Stimulated activated CD8-positive, alpha-beta memory T cell treated with anti-CD3 and anti-CD28 coated beads, Interleukin-15, amount 100 ng/mL, for 24 hours (primary cell): ENCODE results near the gene MCM3AP.
"Not testable (repeated sequence)": the region's sequence is repeated elsewhere in the genome, so short reads cannot be mapped to it uniquely, and the experiment has no call there.

Source experiments
- DNase-seq: peaks from one replicate; pipeline ENCODE4 v3.0.0-alpha.2; 2020; ENCODE audit warnings: low read depth

Gene MCM3AP

DNA sequence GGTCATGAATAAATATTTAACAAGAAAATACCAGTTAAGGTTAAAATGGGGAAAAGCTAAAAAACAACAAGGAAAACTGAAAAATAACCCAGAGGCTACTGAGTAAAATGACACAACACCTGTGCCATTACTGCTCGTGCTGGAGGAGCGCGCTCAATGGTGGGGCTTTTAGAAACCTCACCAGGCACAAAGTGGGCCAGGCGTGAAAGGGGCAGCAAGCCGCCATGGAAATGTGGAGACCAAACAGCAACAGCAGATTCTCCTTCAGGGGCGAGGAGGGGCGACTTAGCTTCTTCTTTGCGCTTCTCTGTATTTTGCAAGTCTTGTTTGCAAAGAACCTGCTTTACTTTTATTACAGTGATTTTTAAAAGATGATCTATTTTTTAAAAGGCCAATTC, 82.2 kb downstream of the MCM3AP start:
- DNase-seq, result no peak

DNA sequence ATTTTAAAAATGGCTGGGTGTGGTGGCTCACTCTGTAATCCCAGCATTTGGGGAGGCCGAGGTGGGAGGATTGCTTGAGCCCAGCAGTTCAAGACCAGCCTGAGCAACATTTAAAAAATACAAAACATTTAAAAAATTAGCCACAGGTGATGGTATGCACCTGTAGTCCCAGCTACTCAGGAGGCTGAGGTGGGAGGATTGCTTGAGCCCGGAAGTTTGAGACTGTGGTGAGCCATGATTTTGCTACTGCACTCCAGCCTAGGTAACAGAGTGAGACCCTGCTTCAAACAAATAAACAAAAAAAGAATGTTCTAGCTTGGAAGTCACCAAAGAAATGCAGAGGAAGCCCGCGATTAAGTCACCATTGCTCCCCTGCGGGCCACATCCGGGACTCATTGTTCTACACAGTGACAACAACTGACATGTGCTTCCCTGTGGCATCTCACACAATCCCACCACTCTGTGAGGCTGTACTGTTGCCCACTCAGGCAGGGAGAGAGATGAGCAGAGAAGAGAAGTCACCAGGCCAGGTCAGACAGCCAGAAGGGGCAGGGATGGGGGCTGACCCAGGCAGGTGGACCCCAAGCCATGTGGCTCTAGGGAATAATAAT, 82.7 kb downstream of the MCM3AP start:
- no peak for DNase-seq

DNA sequence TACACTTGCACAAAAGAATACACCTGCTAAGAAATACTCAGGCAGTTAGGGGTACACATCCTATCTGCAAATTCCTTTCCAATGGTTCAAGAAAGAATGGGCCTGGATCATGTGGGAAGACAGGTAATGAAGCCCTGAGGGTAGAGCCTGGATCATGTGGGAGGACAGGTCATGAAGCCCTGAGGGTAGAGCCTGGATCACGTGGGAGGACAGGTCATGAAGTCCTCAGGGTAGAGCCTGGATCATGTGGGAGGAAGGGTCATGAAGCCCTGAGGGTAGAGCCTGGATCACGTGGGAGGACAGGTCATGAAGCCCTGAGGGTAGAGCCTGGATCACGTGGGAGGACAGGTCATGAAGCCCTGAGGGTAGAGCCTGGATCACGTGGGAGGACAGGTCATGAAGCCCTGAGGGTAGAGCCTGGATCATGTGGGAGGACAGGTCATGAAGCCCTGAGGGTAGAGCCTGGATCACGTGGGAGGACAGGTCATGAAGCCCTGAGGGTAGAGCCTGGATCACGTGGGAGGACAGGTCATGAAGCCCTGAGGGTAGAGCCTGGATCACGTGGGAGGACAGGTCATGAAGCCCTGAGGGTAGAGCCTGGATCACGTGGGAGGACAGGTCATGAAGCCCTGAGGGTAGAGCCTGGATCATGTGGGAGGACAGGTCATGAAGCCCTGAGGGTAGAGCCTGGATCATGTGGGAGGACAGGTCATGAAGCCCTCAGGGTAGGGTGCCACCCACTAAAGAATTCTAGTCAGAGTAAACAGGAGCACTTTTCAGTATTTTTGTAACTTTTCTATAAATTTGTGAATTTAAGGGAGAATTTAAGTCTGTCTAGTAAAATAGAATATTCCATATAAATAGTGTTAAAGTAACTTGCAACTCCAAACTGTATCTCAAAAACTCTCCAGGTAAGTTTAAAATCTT, 84.3 kb downstream of the MCM3AP start:
- DNase-seq, result not testable (repeated sequence)

DNA sequence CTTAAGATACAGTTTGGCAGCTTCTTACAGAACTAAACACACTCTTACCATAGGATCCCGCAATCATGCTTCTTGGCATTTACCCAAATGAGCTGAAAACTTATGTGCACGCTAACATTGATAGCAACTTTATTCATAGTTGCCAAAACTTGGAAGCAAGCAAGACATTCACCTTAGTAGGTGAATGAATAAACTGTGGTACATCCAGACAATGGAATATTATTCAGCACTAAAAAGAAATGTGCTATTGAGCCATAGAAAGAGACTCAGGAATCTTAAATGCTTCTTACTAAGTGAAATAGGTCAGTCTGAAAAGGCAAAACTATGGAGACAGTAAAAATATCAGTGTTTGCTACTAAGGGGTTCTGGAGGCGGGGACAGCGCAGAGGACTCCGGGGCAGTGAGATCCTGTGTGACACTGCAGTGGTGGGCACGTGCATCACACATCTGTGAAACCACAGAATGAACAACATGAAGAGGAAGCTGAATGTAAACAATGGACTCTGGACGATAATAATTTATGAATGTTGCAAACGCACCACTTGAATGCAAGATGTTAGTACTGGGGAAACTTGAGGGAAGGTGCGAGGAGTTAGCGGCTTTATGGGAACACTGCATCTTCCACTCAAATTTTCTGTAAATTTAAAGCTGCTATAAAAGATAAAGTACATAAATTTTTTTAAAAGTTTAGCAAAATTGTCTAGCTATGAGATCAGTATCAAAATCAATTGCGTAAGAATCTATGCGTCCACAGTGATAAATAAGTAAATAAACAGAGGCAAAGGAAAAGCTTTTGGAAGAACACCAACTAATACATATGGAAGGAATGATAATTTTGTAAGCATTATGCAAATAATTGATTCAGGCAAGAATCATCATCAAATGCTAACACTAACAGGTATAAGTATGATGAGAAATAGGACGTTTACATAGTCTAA, 85.7 kb downstream of the MCM3AP start:
- no peak for DNase-seq

DNA sequence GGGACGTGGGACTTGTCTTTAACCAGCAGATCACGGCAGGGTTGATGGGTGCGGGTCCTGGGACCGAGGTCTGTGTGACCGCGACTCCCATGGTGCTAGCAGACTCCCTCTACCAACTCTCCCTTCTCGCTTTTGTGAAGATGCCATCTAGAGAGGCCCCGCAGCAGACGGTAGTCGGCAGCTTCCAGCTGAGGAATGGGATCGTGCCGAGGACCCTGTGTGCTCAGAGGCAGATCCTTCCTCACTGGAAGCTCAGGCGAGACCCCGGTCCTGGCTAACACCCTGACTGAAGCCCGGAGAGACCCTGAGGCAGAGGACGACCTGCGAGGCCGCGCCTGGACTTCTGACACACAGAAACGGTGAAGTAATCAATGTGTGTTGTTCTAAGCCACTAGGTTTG, 88.7 kb downstream of the MCM3AP start:
- no peak for DNase-seq

DNA sequence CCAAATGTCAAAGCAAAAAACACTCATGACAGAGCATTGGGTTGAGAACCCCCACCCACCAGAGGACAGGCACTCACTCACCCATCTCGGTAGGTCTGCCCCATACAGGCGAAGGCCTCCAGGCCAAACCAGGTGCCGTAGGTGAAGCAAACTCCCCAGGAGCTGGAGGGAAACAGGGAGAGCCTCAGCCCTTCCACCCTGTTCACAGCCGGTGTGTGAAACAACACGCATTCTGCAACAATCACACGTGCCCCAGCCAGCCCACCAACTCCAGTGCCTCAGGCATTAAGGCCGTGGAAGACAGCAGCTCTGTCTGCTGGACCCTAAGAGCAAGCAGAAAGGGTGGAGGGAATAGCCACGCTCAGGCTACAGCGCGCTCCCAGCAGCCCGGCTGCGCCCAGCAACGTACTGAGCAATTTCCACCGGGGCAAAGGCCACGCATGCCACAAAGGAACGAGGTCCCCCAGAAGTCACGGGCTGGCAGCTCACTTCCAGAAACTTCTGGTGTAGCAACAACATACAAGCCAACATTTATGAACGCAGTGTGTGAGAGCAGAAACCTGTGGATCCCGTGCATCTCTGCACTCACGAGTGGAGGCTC, 89.7 kb downstream of the MCM3AP start:
- no peak for DNase-seq

DNA sequence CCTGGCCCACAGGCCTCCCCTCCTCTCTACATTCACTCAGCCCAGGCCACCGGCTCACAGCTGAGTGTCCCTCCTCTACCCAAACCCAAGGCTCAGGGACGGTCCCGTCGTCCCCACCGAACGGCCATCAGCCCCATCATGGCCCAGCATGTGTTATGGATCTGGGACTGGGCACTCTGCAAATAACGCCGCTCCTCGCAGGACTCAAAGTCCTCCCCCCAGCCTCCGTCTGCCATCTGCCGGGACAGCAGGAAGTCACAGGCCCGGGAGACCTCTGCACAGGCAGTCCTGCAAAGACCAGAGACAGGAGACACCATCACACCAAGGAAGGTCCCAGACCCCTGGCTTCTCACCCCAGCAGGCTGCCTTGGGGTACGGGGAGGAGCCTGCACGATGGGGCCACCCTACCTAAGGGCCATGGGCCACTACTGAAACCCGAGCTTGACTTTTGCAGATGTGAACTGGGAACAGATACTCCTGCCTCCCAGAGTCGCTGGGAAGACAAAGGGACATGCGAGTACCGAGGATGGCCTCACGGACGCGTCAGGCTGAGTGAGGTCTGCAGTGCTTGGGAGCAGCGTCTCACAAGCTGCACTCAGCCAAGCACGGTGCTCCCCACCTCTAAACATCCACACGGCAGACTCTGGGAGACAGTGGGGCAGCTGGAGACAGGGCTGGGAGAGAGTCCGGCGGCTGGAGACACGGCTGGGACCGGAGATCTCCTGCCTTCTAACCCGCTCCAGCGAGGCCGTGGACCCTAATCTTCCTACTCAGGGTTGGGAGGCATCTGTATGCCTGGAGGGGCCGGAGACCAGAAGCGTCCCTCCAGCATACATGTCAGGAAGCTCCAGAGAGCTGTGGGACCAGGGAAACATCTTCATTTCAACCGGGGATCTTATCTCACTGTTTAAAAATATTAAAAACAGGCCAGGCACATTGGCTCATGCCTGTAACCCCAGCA, 90.8 kb downstream of the MCM3AP start:
- DNase-seq, result no peak

DNA sequence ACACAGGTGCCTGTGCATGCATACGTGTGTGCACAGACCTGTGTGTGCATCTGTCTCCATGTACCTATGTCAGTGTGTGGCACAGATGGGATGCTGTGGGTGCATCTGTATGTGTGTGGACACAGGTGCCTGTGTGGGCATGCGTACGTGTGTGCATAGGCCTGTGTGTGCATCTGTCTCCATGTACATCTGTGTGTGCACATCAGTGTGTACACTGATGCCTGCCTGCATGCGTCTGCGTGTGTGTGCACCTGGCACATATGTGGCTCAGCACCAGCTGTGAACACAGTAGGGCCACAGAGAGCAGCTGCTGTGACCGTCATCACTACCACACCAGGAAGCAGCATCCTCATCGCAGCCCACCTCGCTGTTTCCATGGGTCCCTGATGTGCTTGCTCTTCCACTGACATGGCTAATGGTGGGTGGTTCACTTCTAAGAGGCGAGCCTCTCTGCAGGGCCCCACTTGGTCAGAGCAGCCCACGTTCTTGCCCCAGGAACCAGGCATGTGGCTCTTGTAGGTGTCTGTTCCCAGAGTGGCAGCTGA, 91.5 kb downstream of the MCM3AP start:
- DNase-seq, result no peak

DNA sequence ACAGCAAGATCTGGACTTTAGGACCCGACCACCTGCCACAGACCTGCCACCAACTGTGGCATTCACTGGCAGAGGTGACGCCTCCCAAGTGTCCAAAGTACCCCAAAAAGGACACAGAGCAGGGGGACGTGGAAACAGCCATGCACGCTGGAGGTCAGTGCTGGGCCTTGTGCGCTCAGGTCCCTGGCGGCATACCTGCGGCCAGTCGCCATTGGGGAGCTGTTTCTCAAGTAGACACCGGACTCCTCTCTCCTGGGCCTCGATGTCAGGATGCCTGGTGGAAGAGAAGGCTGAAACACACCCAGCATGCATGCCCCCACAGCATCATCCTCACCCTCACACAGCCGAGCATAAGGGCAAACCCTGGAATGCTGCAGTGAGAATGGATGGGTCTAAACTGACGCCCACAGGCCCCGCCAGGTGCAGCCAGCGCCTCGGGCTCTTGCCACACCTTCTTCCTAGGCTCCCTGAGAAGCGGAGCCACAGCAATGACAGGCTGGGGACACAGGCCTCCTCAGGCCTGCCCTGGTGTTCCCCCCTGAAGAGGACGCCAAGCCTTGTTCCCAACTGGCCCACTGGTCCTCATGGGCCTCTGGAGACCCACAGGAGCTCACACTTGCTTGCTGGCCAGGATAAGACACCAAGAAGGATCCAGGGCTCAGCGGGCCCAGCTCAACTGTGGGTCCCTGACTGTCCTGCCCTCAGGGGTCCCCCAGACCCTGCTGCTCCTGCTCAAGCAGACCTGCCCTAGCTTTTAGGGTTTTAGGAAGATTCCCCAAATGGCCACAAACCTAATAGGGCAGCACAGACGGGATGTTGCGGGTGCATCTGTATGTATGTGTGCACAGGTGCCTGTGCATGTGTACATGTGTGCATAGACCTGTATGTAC, 93.5 kb downstream of the MCM3AP start:
- DNase-seq, result no peak

DNA sequence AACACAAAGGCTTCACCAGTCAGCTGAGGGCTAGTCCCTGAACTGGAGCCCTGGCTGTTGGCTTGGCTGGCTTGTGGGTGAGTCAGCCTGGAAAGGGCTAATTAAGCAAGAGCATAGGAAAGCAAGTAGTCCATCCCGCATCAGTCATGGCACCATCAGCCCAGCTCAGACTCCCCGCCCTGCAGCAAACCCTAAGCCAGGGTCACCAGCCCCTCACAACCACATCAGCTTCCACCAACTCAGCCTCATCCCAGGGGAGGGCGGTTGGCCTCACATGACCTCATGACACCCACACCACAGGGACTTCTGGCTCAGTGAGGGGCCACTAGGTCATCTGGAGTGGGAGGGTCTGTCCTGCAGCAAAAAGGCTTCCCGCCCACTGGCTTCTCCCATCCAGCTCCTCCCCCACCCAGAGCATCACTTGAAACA, 94.1 kb downstream of the MCM3AP start:
- no peak for DNase-seq

DNA sequence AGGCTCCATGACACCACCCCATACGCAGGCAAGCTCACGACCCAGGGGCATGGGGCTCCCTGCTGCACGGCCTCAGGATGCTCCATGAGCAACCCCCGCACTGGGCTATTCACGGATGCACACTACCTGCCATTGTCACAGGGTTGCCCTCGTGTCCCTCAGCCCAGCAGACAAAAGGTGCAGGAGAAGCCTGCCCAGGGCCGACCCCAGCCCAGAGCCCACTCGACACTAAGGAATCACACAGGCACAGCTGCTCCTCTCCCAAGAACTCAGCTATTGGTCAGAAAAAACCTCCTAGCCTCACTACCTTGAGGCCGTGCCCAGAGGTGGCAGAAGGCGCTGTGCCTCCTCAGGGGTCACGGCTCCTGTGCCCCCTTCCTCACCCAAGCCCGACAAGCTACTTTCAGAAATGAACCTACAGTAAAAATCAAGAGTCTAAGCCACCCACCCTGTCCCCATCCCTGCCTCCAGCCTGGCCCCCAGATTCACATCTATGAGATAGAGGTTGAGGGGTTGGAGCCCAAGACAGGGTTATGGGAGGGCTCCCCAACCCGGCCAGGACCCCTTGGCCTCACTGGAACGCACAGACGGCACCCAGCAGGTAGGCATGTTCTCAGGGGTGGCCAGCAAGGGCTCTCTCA, 94.8 kb downstream of the MCM3AP start:
- DNase-seq, result no peak

DNA sequence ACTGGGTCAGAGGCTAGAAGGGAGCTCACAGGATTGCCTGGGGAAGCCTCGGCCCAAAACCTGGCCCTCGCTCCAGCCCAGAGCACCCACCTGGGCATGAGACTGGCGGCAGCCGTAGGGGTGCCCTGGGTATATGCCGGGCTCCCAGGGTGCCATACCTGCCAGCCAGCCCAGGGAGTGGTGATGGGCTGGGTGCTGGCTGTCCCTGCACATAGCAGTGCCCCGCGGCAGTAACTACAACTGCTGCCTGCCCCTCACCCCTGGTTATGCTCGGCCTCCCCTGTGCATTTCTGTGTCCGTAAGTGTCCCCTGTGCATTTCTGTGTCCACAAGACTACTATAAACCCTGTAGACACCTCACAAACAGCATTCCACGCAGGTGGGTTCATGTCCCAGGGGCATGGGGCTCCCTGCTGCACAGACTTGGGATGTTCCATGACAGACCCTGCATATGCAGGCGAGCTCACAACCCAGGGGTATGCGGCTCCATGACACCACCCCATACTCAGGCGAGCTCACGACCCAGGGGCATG, 95.4 kb downstream of the MCM3AP start:
- DNase-seq, result no peak

DNA sequence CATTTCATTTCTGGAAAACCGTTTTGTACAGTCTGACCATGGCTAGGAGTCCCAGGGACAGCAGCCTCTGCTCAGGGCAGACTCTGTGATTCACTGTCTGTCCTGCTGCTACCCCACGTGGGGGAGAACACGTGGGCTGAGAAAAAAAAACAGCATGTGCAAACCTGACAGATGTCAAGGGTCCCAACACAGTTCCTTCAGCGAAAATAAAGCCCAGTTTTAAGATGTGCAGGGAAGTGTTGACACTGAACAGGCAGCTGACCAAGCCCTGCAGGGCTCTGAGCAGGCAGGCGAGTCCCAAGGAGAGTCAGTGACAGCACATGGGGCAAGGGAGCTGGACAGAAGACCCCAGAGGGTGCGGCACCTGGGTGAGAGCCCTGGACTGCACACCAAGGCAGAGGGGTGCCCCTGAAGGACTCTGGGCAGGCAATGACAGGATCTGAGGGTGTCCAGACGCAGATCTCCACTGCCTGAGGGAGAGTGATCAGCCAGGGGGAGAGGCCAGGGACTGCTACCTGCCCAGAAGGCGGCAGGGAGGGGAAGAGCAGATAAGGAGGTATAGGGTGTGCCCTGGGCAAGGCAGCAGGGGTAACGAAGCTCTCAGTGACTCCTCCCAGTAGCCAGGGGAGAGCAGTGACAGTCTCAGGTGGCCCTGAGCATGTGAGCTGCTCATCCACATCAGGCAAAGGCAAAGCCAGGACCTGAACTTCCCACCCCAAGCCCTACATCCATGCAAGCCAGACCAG, 96.0 kb downstream of the MCM3AP start:
- no peak for DNase-seq

DNA sequence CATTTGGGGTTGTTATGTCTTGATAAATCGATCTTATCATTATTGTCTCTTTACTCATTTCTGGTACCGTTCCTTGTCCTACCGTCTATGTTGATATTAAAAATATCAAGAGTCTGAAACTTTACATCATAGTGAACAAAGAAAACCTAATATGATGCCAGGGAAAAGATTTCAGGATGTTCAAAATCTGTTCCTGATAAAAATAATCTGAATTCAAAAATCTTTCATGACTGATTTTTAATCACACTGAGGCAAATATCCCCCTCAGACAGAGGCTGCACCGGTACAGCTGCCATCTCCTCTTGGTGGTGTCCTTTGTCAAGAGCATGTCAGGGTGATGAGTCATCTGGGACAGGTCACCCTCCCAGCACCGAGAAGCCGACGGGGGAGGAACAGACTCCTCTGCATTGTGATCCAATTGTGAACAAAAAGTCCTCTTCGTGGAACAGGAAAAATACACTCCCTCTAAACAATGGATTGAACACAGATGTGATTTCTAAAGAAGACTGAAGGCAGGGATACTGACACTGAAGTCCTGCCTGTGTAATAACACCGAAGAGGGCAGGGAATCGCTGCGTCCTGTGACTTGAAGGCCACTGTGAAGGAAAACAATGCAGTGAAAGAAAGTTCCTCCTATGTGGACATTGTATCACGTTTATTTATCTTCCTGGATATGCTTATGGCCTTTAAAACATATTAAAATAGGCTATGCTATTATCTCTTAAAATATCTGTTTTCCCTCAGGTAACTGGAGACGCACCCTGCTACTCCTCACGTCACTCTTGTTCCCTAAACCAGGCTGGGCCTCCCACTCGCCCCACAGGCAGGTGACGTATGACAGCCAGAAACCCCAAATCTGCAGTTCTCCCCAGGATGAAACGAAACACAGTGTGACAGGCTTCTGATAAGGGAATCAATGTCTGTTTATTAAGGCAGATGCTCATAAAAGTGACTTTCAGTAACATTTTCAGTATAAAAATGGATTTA, 96.9 kb downstream of the MCM3AP start:
- DNase-seq, result no peak

DNA sequence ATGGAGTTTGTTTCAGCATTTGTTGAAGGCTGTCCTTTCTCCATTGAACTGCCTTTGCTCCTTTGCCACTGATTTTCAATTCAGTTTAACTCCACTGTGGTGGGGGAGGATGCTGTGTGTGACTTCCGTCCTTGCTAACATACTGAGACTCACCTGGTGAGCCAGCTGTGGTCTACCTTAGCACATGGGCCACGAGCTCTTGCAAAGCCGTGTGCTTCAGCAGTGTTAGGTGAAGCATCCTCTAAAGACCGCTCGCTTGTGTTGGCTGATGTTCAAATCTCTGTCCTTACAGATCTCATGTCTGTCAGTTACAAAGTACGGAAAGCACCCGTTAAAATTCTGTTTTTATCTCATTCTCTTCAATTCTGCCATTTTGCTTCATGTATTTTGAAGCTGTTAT, 97.6 kb downstream of the MCM3AP start:
- no peak for DNase-seq

DNA sequence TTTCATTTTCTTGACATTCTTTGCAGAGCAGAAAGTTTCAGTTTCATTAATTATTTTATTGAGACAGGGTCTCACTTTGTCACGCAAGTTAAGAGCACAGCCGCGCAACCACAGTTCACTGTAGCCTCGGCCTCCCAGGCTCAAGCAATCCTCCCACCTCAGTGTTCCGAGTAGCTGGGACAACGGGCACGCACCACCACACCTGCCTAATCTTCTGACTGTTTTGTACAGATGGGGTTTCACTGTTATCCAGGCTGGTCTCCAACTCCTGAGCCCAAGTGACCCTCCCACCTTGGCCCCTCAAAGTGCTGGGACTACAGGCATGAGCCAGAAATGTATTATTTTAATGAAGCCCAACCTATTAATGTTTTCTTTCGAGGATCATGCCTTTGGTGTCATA, 98.2 kb downstream of the MCM3AP start:
- DNase-seq, result no peak

DNA sequence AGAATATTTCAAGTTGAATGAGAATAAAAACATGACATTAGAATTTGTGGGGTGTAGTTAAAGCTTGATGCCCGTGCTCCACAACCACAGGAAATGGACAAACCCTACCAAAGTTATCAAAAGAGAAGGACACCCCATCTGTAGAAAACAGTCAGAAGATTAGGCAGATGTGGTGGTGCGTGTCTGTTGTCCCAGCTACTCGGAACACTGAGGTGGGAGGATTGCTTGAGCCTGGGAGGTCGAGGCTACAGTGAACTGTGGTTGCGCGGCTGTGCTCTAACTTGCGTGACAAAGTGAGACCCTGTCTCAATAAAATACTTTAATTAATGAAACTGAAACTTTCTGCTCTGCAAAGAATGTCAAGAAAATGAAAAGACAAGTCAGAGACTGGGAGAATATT, 99.7 kb downstream of the MCM3AP start:
- DNase-seq, result no peak
